Thyroid gland (tissue), 4 donors: ENCODE results near the gene MSMP.

Experiments used
- CTCF ChIP-seq, 6 experiments: fragments of 200-600 bp in 3 of 6; fragments of 450-650 bp in 3 of 6; sonication (generic) in 3 of 6; IDR thresholded peaks; one replicate each; pipeline ENCODE4 v1.5.1; 2016 to 2019; ENCODE audit warnings: antibody characterized with exemption in 6 of 6, mild to moderate bottlenecking in 2 of 6, inconsistent platforms in 1 of 6, moderate library complexity in 1 of 6
- POLR2A ChIP-seq, 2 donors: fragments of 450-650 bp; IDR thresholded peaks; one replicate each; pipeline ENCODE4 v1.6.1; 2017; ENCODE audit warnings: antibody characterized with exemption in 2 of 2, mild to moderate bottlenecking in 2 of 2, moderate library complexity in 1 of 2

- TF ChIP-seq CTCF (IDR thresholded peaks at IDR 0.05) (no peak), POLR2A (IDR thresholded peaks at IDR 0.05) (no peak)
These were observed 30.6 kb downstream of the MSMP start for GRCh38 chr9:35723426-35723825.
